PC-9 (cell line): ENCODE results near the gene HTT. TPM values are rescaled to one million over a fixed set of nuclear protein-coding genes. Genes with fewer than 3 reads are reported as not detected.

Source experiments
- BruUV-seq: library from RNA; stranded (reverse); fragments of 400-500 nt; replicated peaks from 2 replicates; lab custom pipeline; 2021; lab: Mats Ljungman, UMichigan
- CTCF ChIA-PET: fragments of 300-600 bp; sonication (Branson Sonifier 250); formaldehyde crosslinking; loops from one replicate; lab custom pipeline; 2022; ENCODE audit warnings: antibody characterized with exemption; lab: Charles Lee
- POLR2A ChIA-PET: fragments of 300-600 bp; sonication (Branson Sonifier 250); formaldehyde crosslinking; loops from one replicate; lab custom pipeline; 2022; ENCODE audit warnings: antibody characterized with exemption; ENCODE audit not compliant: unreplicated experiment; lab: Charles Lee
- DNase-seq, 2 experiments: peaks; one replicate each; pipeline versions ENCODE4 v3.0.0 to v3.0.0-alpha.2; 2015 to 2022; ENCODE audit warnings: mixed read lengths in 1 of 2
- H2AFZ ChIP-seq: fragments of 200-600 bp; sonication (generic); 2 replicates; pipeline ENCODE4 v1.8.1; 2017; ENCODE audit warnings: antibody characterized with exemption
- H3F3A ChIP-seq: fragments of 200-600 bp; sonication (generic); 2 replicates; pipeline ENCODE4 v1.8.1; 2017; ENCODE audit warnings: antibody characterized with exemption, mild to moderate bottlenecking, low read depth; ENCODE audit not compliant: insufficient read depth
- H3K27ac ChIP-seq: fragments of 200-600 bp; sonication (generic); 2 replicates; pipeline ENCODE4 v1.6.1; 2016; ENCODE audit warnings: mixed run types
- H3K27me3 ChIP-seq: fragments of 200-600 bp; sonication (generic); 2 replicates; pipeline ENCODE4 v1.6.1; 2016; ENCODE audit warnings: low read depth, mixed run types; ENCODE audit not compliant: insufficient read depth
- H3K36me3 ChIP-seq: fragments of 200-600 bp; sonication (generic); 2 replicates; pipeline ENCODE4 v1.6.1; 2016; ENCODE audit warnings: low read depth, mixed run types
- H3K4me1 ChIP-seq: fragments of 200-600 bp; sonication (generic); replicated peaks from 2 replicates; pipeline ENCODE4 v1.6.1; 2016; ENCODE audit warnings: mixed run types; ENCODE audit not compliant: insufficient read depth
- H3K4me2 ChIP-seq: fragments of 200-600 bp; sonication (generic); 2 replicates; pipeline ENCODE4 v1.6.1; 2017; ENCODE audit warnings: mixed run types
- H3K4me3 ChIP-seq: fragments of 200-600 bp; sonication (generic); 2 replicates; pipeline ENCODE4 v1.6.1; 2016; ENCODE audit warnings: mixed run types
- H3K79me2 ChIP-seq: fragments of 200-600 bp; sonication (generic); 2 replicates; pipeline ENCODE4 v1.6.1; 2017; ENCODE audit warnings: low read depth, mixed run types
- H3K9me2 ChIP-seq: fragments of 200-600 bp; sonication (generic); 2 replicates; pipeline ENCODE4 v1.8.1; 2017; ENCODE audit warnings: mild to moderate bottlenecking; ENCODE audit not compliant: insufficient read depth
- H3K9me3 ChIP-seq: fragments of 200-600 bp; sonication (generic); 2 replicates; pipeline ENCODE4 v1.8.1; 2016; ENCODE audit warnings: low read depth; ENCODE audit not compliant: insufficient read depth
- H4K20me1 ChIP-seq: fragments of 200-600 bp; sonication (generic); 2 replicates; pipeline ENCODE4 v1.8.1; 2017; ENCODE audit not compliant: insufficient read depth
- CTCF ChIP-seq: fragments of 200-600 bp; sonication (generic); conservative IDR thresholded peaks from 2 replicates; pipeline ENCODE4 v1.6.1; 2017; ENCODE audit warnings: mixed run types, antibody characterized with exemption, mild to moderate bottlenecking, moderate library complexity
- EZH2 ChIP-seq: fragments of 200-600 bp; sonication (generic); IDR thresholded peaks from 2 replicates; pipeline ENCODE4 v1.8.0; 2017; ENCODE audit warnings: antibody characterized with exemption, low read depth
- intact Hi-C: fragments of 100-400 bp; cut with micrococcal nuclease; formaldehyde crosslinking; loops from one replicate; pipeline ENCODE4 v1.10.0; 2022; ENCODE audit not compliant: unreplicated experiment
- total RNA-seq: library from RNA; stranded (reverse); gene quantifications from 2 replicates; pipeline ENCODE4 v1.2.3, GENCODE V29; 2021

Gene HTT
- total RNA-seq, 1 experiment from 2014 or later = 81.7 TPM

- Histone ChIP-seq H3K4me2 (no peak overlapping the region), H3K27ac (no peak overlapping the region), H2AFZ (no peak overlapping the region), H3K9me3 (no peaks in the 10 kb centered on the region), H3K9me2 (no peaks in the 10 kb centered on the region), H4K20me1 (no peaks in the 10 kb centered on the region), H3F3A (no peaks in the 10 kb centered on the region), H3K79me2 (no peaks in the 10 kb centered on the region), H3K4me3 (no peak overlapping the region), H3K36me3 (no peaks in the 10 kb centered on the region), H3K27me3 (no peaks in the 10 kb centered on the region), H3K4me1 (no peaks in the 10 kb centered on the region)
- no peak for DNase-seq
- CTCF ChIA-PET = no interaction called here
- POLR2A ChIA-PET = no interaction called here
- no TSS peak for BruUV-seq
- TF ChIP-seq CTCF (no peak), EZH2 (no peak)
- intact Hi-C loops = no loop called here
These were observed 158.4 kb downstream of the HTT start for GRCh38 chr4:3232871-3233271.

- no peaks in the 10 kb centered on the region for H3K36me3 ChIP-seq
- H3K9me2 ChIP-seq = no peaks in the 10 kb centered on the region
- TF ChIP-seq CTCF = no peak
- no peak for TF ChIP-seq EZH2
- no peak overlapping the region for H3K4me2 ChIP-seq
- H2AFZ ChIP-seq = no peak overlapping the region
- intact Hi-C loops = no loop called here
- no TSS peak for BruUV-seq
- no peaks in the 10 kb centered on the region for H3K9me3 ChIP-seq
- no peaks in the 10 kb centered on the region for H3K27me3 ChIP-seq
- no peak for DNase-seq
- no peak overlapping the region for H3K4me3 ChIP-seq
- no peaks in the 10 kb centered on the region for H4K20me1 ChIP-seq
- H3K4me1 ChIP-seq = no peaks in the 10 kb centered on the region
- ChIA-PET CTCF (no interaction called here), POLR2A (no interaction called here)
- H3F3A ChIP-seq = no peaks in the 10 kb centered on the region
- no peaks in the 10 kb centered on the region for H3K79me2 ChIP-seq
- H3K27ac ChIP-seq = no peak overlapping the region
These were observed 159.1 kb downstream of the HTT start for GRCh38 chr4:3233391-3234071.

DNA sequence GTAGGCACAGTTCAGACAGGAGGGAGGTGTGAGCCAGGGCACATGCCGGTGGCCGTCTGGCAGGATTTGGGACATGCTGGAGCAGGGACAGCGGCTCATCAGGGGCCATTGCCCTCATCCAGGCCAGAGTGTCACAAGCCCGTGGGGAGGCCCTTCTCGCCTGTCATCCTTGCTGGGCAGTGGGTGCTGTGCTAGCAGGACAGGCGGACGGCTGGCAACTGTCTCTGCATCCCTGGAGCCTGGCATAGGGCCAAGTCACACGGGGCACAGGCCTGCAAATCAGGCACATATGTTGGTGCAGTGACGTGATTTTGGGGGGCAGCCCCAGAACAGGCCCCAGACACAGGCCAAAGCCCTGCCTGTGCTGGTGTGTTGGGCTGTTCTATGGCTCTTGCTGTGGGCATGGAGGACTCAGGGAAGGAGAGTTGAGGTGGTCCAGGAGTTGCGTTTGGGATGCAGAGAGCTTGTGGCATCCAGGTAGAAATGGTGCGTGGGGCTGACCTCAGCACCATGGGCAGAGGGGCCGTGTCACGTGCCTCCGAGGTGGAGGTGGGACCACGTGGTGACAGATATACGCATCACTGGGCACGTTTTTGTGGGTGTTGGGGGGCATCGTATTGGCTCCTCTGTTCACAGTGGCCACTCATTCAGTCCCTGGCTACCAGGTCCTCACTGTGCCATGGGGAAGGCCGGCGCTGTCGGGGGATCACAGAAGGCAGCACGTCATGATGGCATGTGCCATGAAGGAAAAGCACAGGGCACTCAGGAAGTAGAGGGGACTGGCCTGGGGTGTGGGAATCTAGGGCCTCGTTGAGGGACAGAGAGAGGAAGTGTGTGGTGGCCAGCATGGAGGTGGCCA, 159.9 kb downstream of the HTT start:
- intact Hi-C loops = no loop called here
- H3K9me3 ChIP-seq = no peaks in the 10 kb centered on the region
- TF ChIP-seq CTCF = no peak
- TF ChIP-seq EZH2 = no peak
- no peaks in the 10 kb centered on the region for H3K9me2 ChIP-seq
- H3K4me3 ChIP-seq = no peak overlapping the region
- ChIA-PET POLR2A (no interaction called here), CTCF (no interaction called here)
- H3K36me3 ChIP-seq = no peaks in the 10 kb centered on the region
- H3K4me1 ChIP-seq = no peaks in the 10 kb centered on the region
- BruUV-seq = no TSS peak
- no peaks in the 10 kb centered on the region for H3K79me2 ChIP-seq
- no peaks in the 10 kb centered on the region for H4K20me1 ChIP-seq
- H3F3A ChIP-seq = no peaks in the 10 kb centered on the region
- H3K27me3 ChIP-seq = no peaks in the 10 kb centered on the region
- no peak overlapping the region for H3K27ac ChIP-seq
- no peak overlapping the region for H2AFZ ChIP-seq
- no peak for DNase-seq
- H3K4me2 ChIP-seq = no peak overlapping the region
